NOMO-1 treated with DMSO at 0.1 percent for 48 hours (cell line): ENCODE measurements around the gene MTHFD2L.
"Not testable (repeated sequence)": the region's sequence is repeated elsewhere in the genome, so short reads cannot be mapped to it uniquely, and the experiment has no call there.

Source experiments
- DNase-seq: peaks from one replicate; lab custom pipeline; 2025; ENCODE audit not compliant: unreplicated experiment; lab: John Stamatoyannopoulos, UW

Gene MTHFD2L

GRCh38 chr4:74328501-74328900 lies 170.6 kb downstream of the MTHFD2L start:
- DNase-seq: no peak

- no peak for DNase-seq
Observed at GRCh38 chr4:74329307-74329706, 171.4 kb downstream of the MTHFD2L start.

- peak; percentile 43 for DNase-seq
Observed at GRCh38 chr4:74330295-74330750, 172.4 kb downstream of the MTHFD2L start.

GRCh38 chr4:74331252-74331651 lies 173.3 kb downstream of the MTHFD2L start:
- DNase-seq: no peak

GRCh38 chr4:74331944-74332343 lies 174.0 kb downstream of the MTHFD2L start:
- DNase-seq: no peak

GRCh38 chr4:74334636-74335035 lies 176.7 kb downstream of the MTHFD2L start:
- DNase-seq: no peak

GRCh38 chr4:74335341-74336021 lies 177.6 kb downstream of the MTHFD2L start:
- DNase-seq: peak; percentile 87

- DNase-seq: peak; percentile 89
Observed at GRCh38 chr4:74338792-74339333, 180.9 kb downstream of the MTHFD2L start.

- no peak for DNase-seq
Observed at GRCh38 chr4:74339501-74339900, 181.6 kb downstream of the MTHFD2L start.

- DNase-seq: not testable (repeated sequence)
Observed at GRCh38 chr4:74340421-74340820, 182.5 kb downstream of the MTHFD2L start.

- DNase-seq: no peak
Observed at GRCh38 chr4:74344031-74344430, 186.1 kb downstream of the MTHFD2L start.
